Calu3 (cell line): ENCODE measurements around the gene CLASP1. TPM values are rescaled to one million over a fixed set of nuclear protein-coding genes. Genes with fewer than 3 reads are reported as not detected.

Experiments
- BruUV-seq: library from RNA; stranded (reverse); fragments of 400-500 nt; replicated peaks from 2 replicates; lab custom pipeline; 2021; lab: Mats Ljungman, UMichigan
- CTCF ChIA-PET: fragments of 300-600 bp; sonication (Branson Sonifier 250); formaldehyde crosslinking; loops from one replicate; lab custom pipeline; 2022; ENCODE audit warnings: antibody characterized with exemption; lab: Charles Lee
- DNase-seq: peaks from one replicate; pipeline ENCODE4 v3.0.0; 2022
- H3K27ac Mint-ChIP-seq: one replicate; pipeline ENCODE4 v1.8.0; 2022; ENCODE audit warnings: mixed read lengths; ENCODE audit not compliant: unreplicated experiment
- H3K27me3 Mint-ChIP-seq: one replicate; pipeline ENCODE4 v1.8.0; 2022; ENCODE audit warnings: mixed read lengths; ENCODE audit not compliant: unreplicated experiment
- H3K36me3 Mint-ChIP-seq: one replicate; pipeline ENCODE4 v1.8.0; 2022; ENCODE audit warnings: mild to moderate bottlenecking, moderate library complexity, mixed read lengths; ENCODE audit not compliant: insufficient read depth, unreplicated experiment
- H3K4me1 Mint-ChIP-seq: one replicate; pipeline ENCODE4 v1.8.0; 2022; ENCODE audit warnings: mild to moderate bottlenecking, low read depth, mixed read lengths; ENCODE audit not compliant: unreplicated experiment
- H3K4me3 Mint-ChIP-seq: one replicate; pipeline ENCODE4 v1.8.0; 2022; ENCODE audit warnings: mild to moderate bottlenecking, low read depth, moderate library complexity, mixed read lengths; ENCODE audit not compliant: unreplicated experiment
- H3K9me3 Mint-ChIP-seq: one replicate; pipeline ENCODE4 v1.8.0; 2022; ENCODE audit warnings: low read depth, mixed read lengths; ENCODE audit not compliant: unreplicated experiment
- intact Hi-C: fragments of 100-400 bp; cut with micrococcal nuclease; formaldehyde crosslinking; loops from one replicate; pipeline ENCODE4 v1.10.0; 2022; ENCODE audit not compliant: unreplicated experiment
- total RNA-seq: library from RNA; stranded (reverse); gene quantifications from 2 replicates; pipeline ENCODE4 v1.2.3, GENCODE V29; 2022
- TF ChIP-seq, protein P1 (sequence below): fragments of 200-600 bp; IDR thresholded peaks from one replicate; pipeline ENCODE4 v1.8.0; 2022; ENCODE audit warnings: antibody characterized with exemption; ENCODE audit not compliant: unreplicated experiment

The CLASP1 gene
- total RNA-seq, 1 experiment from 2014 or later = 59.7 TPM

DNA sequence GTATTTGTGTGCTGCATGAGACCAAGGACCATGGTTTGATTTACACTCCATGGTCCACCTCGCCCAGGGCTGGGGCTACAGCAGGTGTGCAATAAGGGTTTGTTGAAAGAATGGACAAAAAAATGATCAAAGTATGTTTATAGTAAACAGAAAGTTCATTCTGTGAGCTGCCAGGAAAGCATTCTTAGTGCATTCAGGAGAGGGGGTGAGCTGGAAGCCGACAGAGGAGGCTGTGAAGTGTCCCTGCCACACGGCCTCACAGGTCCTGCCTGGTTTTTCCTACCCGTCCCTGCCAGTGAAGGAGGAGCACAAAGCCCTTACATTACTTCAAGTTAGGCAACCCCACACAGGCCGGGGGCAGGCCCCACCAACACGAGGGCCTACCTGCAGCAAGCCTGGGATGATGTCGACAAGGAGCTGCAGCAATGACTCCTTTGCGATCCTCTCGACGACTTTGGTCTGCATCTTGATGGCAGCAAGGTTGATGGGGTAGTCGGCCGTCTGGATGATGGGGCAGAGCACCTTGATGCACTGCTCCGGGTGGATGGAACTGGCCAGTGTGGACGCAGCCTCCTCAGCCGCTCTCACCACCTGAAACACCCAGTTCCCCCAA, 301.0 kb downstream of the CLASP1 start:
- Mint-ChIP-seq H3K27ac (no peak overlapping the region), H3K27me3 (no peaks in the 10 kb centered on the region), H3K4me3 (no peak overlapping the region), H3K36me3 (peaks cover 22% of the 10 kb centered on the region), H3K9me3 (no peaks in the 10 kb centered on the region), H3K4me1 (peaks cover 5% of the 10 kb centered on the region)
- no TSS peak for BruUV-seq
- no peak for DNase-seq
- intact Hi-C loops = no loop called here
- CTCF ChIA-PET = no interaction called here
- TF ChIP-seq, protein P1, sequence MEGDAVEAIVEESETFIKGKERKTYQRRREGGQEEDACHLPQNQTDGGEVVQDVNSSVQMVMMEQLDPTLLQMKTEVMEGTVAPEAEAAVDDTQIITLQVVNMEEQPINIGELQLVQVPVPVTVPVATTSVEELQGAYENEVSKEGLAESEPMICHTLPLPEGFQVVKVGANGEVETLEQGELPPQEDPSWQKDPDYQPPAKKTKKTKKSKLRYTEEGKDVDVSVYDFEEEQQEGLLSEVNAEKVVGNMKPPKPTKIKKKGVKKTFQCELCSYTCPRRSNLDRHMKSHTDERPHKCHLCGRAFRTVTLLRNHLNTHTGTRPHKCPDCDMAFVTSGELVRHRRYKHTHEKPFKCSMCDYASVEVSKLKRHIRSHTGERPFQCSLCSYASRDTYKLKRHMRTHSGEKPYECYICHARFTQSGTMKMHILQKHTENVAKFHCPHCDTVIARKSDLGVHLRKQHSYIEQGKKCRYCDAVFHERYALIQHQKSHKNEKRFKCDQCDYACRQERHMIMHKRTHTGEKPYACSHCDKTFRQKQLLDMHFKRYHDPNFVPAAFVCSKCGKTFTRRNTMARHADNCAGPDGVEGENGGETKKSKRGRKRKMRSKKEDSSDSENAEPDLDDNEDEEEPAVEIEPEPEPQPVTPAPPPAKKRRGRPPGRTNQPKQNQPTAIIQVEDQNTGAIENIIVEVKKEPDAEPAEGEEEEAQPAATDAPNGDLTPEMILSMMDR = no peak

DNA sequence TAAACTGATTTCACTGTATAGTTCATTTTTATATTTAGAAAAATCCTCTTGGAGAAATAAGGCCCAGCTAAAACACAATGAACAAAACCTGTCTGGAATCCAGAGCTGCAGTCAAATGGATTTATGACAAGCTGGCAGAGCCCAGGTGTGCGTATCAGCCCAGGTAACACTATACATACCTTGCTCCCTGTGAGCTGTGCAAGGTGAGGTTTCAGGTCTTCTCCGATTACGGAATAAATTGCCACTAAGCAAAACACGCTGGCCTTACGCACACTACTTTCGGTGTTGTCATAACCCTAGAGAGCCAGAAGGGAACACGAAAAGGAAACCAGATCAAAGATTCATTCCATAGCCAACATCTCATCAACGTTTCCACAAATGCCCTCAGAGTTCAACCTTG, 302.4 kb downstream of the CLASP1 start:
- Mint-ChIP-seq H3K27me3 (no peaks in the 10 kb centered on the region), H3K36me3 (peaks cover 22% of the 10 kb centered on the region), H3K9me3 (no peaks in the 10 kb centered on the region), H3K4me3 (no peak overlapping the region), H3K27ac (no peak overlapping the region), H3K4me1 (peaks cover 18% of the 10 kb centered on the region)
- CTCF ChIA-PET = interaction anchor here (0.8 to 1.1 kb wide), 2 partner anchors 9 to 218 kb away, joined by 3 read pairs; no protein-coding TSS in a partner anchor
- intact Hi-C loops = no loop called here
- no peak for DNase-seq
- TF ChIP-seq, protein P1 = no peak
- BruUV-seq = no TSS peak

DNA sequence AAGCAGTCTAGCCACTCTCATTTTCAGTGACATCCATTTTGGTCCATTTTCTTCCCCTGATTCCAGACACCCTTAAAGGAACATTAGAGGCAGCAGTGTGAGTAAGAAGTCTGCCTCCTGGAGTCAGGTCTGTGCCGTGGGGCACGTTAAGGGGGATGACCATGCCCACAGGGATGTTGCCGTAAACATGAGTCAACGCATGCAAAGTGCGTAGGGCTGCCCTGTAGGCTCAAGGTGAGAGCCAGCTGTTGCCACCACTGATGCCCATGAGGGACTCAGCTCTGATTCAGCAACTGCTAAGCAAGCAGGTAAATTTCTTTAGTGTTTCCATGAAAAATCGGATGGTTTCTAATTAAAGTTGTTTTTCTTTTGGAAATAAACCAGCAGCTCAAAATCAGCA, 302.9 kb downstream of the CLASP1 start:
- CTCF ChIA-PET = interaction anchor here (0.8 to 1.1 kb wide), 2 partner anchors 10 to 218 kb away, joined by 3 read pairs; no protein-coding TSS in a partner anchor
- peaks cover 22% of the 10 kb centered on the region for H3K36me3 Mint-ChIP-seq
- no peak overlapping the region for H3K4me3 Mint-ChIP-seq
- no peak overlapping the region for H3K27ac Mint-ChIP-seq
- H3K4me1 Mint-ChIP-seq = peaks cover 18% of the 10 kb centered on the region
- TF ChIP-seq, protein P1 = no peak
- H3K9me3 Mint-ChIP-seq = no peaks in the 10 kb centered on the region
- no peak for DNase-seq
- intact Hi-C loops = no loop called here
- no TSS peak for BruUV-seq
- no peaks in the 10 kb centered on the region for H3K27me3 Mint-ChIP-seq

DNA sequence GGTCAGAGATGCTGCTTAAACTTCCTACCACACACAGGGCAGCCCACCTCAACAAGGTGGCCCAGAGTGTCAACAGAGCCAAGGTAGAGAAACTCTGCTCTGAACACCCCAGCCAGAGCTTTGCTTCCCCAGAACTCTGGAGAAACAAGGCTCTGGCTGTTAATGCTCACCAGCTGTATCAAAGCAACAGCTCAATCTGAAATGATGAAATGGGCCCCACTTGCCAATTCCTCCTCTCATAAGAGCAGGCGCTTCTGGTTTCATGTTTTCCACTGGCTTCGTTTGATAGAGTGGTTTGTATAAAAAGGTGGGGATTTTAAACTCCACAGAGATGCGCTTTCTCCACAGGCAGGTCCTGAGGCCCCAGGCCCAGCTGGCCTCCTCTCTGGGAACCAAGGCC, 303.4 kb downstream of the CLASP1 start:
- Mint-ChIP-seq H3K4me1 (peaks cover 18% of the 10 kb centered on the region), H3K36me3 (peaks cover 17% of the 10 kb centered on the region), H3K27ac (no peak overlapping the region), H3K4me3 (no peak overlapping the region), H3K27me3 (no peaks in the 10 kb centered on the region), H3K9me3 (no peaks in the 10 kb centered on the region)
- CTCF ChIA-PET = no interaction called here
- no peak for DNase-seq
- intact Hi-C loops = no loop called here
- TF ChIP-seq, protein P1 = no peak
- no TSS peak for BruUV-seq
